Activated CD4-positive, CD25-positive, alpha-beta regulatory T cell treated with anti-CD3 and anti-CD28 coated beads, Interleukin-2, amount 50 U/mL, for 72 hours (primary cell): ENCODE measurements around the gene CLTCL1.
"Not testable (repeated sequence)": the region's sequence is repeated elsewhere in the genome, so short reads cannot be mapped to it uniquely, and the experiment has no call there.

Experiments
- DNase-seq: peaks from one replicate; pipeline ENCODE4 v3.0.0; 2021

CLTCL1 gene

GRCh38 chr22:19174106-19175025 lies 117.2 kb downstream of the CLTCL1 start:
- DNase-seq: no peak

- no peak for DNase-seq
Observed at GRCh38 chr22:19173047-19174035, 118.2 kb downstream of the CLTCL1 start.

DNA sequence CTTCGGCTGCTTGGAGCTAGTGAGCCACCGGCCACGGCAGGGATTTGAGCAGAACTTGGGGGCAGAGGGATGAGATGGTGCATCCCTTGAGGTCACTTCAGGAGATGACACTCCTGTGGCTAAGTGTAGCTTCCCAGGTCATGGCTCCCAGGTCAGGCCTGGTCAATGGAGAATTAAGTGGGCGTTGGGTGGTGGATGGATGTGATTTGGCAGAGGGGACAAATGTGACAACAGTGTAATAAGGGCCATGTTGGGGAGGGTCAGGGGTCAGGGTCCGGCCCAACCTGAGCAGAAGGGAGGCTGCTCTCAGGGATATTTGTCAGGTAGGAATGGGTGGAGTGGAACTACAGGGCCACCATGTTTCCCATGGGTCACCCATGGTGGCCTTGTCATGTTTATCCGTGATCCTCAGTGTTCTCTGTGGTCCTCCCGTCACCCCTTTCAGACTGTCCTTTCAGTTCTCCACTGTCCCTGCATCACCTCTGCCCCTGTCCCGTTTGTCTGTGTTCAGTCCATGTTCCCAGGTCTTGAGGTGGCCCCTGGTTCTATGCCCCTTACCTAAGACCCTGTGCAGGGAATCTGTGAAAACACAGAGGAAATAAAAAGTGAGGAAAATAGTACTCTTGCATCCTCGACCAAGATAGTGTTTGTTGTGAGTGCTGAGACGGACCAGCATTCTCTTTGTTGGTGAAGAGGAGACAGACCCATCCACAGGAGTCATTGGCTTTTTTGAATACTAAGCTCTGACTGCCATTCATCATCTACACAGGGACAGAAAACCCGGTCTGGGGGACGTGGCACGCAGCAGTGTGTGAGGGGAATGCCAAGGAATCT lies 119.1 kb downstream of the CLTCL1 start:
- DNase-seq: no peak

DNA sequence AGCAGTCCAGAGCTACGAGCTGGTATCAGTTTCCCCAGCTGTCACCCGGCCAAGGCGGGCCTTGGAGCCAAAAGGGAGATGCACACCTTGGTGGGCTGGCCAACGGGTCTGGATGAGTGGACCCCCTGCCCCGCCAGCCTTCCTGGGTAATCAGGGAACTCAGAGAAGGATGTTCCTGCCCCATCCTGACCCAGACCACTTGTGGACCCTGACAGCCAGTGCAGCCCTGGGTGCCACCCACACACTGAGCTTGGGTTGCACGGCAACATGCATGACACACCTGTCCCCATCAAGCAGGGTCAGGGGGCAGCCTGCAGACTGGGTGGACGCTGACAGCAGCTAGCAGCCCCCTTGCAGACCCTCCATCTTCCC lies 121.6 kb downstream of the CLTCL1 start:
- no peak for DNase-seq

GRCh38 chr22:19169002-19169946 lies 122.2 kb downstream of the CLTCL1 start:
- DNase-seq: no peak

DNA sequence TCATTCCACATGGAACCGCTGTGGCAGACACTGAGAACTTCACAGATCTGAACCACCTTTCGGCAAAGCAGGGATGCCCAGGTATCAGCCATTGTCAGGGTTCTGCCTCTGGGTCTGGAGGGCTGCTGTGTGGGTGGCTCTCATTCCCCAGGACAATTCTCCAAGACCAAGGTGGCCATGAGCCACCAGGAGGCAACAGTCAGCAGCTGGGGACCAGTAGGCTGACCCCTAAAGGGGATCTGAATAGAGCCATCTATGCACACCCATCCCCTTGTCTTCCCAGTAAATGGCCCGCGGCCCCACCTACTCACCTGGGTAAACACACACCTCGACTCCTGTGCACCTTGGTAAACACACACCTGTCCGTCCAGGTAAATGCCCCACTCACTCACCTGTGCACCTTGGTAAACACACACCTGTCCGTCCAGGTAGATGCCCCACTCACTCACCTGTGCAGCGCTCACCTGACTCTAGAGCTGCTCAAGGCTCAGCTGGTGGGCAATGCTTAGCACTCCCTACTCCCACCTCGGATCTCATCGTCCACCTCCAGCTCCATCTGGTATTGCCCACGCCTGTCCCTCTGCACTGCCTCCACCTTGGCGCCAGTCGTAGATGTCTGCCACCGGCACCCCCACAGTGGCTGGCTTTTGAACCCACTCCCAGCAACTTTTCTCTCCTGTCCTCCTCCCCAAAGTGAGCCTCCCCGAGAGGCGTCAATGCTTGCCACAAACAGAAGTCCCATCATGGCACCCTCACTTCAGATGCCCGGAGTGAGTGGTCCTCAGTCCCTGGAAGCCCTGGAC lies 123.2 kb downstream of the CLTCL1 start:
- no peak for DNase-seq

- no peak for DNase-seq
Observed at GRCh38 chr22:19167106-19167869, 124.2 kb downstream of the CLTCL1 start.

DNA sequence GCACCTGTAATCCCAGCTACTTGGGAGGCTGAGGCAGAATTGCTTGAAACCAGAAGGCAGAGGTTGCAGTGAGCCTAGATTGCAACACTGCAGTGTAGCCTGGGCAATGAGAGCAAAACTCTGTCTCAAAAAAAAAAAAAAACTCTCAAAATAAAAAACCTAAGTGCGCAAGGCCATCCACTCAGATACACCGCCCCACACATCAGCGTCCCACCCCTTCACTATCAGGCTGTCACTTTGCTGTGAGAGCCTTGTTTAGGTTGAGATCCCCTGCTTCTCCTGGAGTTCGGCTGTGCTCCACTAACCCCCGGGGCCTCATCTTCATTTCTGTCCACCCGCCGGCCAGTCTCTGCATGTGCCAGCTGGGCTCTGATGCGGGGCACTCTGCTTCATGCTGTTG lies 125.1 kb downstream of the CLTCL1 start:
- DNase-seq: no peak

DNA sequence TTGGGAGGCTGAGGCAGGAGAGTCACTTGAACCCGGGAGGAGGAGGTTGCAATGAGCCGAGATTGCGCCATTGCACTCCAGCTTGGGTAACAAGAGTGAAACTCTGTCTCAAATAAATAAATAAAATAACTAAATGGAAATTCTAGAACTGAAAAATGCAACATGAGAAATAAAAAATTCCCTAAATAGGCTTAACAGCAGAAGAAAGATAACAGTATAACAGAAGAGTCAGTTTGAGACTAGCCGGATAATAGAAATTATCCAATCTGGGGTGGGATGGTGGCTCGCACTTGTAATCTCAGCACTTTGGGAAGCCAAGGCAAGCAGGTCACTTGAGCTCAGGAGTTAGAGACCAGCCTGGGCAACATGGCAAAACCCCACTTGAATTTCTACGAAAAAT lies 127.1 kb downstream of the CLTCL1 start:
- DNase-seq: no peak

DNA sequence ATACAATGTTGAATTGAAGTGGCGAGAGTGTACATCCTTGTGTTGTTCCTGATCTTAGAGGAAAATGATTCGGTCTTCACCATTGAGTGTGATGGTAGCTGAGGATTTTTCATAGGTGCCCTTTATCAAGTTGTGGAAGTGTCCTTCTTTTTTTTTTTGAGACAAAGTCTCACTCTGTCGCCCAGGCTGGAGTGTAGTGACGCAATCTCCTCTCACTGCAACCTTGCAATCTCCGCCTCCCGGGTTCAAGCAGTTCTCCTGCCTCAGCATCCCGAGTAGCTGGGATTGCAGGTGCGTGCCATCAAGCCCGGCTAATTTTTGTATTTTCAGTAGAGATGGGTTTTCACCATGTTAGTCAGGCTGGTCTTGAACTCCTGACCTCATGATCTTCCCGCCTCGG lies 132.9 kb downstream of the CLTCL1 start:
- DNase-seq: not testable (repeated sequence)

DNA sequence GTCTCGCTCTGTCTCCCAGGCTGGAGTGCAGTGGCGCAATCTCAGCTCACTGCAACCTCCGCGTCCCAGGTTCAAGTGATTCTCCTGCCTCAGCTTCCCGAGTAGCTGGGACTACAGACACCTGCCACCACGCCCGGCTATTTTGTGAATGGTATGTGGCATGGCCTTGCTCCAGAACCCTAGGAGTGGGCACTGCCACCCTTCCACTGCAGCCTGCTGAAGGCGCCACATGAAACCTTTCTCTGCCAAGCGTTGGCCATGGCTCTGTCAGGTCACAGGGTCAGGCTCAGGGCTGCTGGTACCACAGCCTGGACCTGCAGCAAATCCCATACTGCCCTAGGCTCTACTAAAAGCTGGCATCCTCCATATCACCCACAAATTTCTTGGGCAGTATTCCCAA lies 135.4 kb downstream of the CLTCL1 start:
- not testable (repeated sequence) for DNase-seq

- DNase-seq: no peak
Observed at GRCh38 chr22:19152942-19153883, 138.3 kb downstream of the CLTCL1 start.

- no peak for DNase-seq
Observed at GRCh38 chr22:19151329-19152191, 140.0 kb downstream of the CLTCL1 start.

DNA sequence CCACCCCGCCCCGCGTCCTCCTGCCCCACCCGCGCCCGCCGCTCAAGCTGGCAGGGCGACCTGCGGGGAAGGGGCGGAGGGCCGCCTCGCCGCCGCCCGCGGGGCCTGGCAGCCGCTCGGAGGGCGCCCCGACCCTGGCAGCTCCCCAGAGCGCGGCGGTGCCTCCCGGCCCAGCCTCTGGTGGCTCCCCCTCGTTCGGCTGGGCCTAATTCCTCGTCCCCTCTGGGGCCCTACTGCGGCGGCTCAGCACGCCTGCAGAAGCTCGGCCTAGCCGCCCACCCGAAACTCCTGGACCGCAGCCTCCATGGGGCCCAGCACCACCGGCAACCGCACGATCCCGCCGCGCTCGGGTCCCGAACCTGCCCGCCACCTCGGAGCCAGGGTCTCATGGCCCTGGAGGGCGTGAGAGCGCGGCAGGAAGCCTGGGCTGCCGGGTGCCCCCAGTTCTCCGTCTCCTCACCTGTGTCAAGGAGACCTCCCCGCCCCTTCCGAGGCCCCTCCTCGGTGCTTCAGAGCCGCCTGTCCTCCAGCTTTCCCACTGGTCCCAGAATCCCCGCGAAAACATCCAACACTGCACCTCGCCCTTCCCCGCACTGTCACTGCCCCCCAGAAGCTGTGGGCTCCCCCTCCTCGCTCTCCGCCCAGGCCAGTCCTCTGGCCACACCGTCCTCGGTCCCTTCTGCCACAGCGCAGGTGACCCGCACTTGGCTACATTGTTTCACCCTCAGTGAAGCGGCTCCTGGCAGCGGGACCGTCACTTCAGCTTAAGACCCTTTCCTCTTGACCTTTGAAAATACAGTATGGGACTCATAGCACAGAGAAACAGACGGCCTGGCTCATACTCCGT lies 140.8 kb downstream of the CLTCL1 start:
- DNase-seq: no peak

DNA sequence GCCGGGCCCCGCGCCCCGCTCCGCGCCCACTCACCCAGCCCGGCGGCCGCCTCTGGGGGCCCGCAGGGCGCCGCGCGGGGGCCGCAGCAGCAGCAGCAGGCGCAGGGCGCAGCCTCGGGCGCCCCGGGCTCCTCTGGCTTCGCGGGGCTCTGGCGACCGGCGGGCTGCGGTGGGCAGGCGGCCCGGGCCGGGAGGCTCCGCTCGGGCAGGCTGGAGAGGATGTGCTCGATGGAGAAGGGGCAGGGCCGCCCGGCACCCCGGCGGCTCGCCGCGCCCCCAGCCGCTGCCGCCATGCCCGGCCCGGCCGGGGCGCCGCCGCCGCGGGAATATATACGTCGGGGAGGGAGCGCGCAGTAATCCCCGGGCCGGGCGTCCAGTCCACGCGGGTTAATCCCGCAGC lies 141.5 kb downstream of the CLTCL1 start, which contains the start of gene GSC2:
Gene GSC2, minus strand, starts transcription at position 302 of the 400 bp plus-strand sequence. Its CDS starts 9 bp downstream, at position 293.
- no peak for DNase-seq
